OCI-LY7 (cell line): ENCODE measurements around the gene PDSS2.

ENCODE experiments used
- CTCF ChIP-seq: fragments of 200-600 bp; sonication (generic); conservative IDR thresholded peaks from 2 replicates; pipeline ENCODE4 v1.5.1; 2014; ENCODE audit warnings: mild to moderate bottlenecking, antibody characterized with exemption, low read length, moderate library complexity, mixed read lengths
- EZH2phosphoT487 ChIP-seq: fragments of 200-600 bp; sonication (generic); IDR thresholded peaks from 2 replicates; pipeline ENCODE4 v1.6.1; 2018; ENCODE audit warnings: low read depth, borderline replicate concordance, mild to moderate bottlenecking, mixed run types, antibody characterized with exemption, low read length, moderate library complexity, mixed read lengths

GRCh38 chr6:107413966-107414645, 45.3 kb downstream of the PDSS2 start:
- TF ChIP-seq CTCF (no peak), EZH2phosphoT487 (no peak)
